GM12875 (cell line): ENCODE results near the gene SKAP1.
"Not testable (repeated sequence)": the region's sequence is repeated elsewhere in the genome, so short reads cannot be mapped to it uniquely, and the experiment has no call there.

ENCODE experiments used
- H3K4me3 ChIP-seq: one replicate; pipeline ENCODE4 v1.5.1; 2011; ENCODE audit warnings: low read depth, low read length, control low read depth
- TF ChIP-seq, protein P1 (sequence below): IDR thresholded peaks from 2 replicates; pipeline ENCODE4 v1.5.1; 2011; ENCODE audit warnings: low read depth, mild to moderate bottlenecking, control low read depth, inconsistent platforms, low read length, moderate library complexity, borderline replicate concordance; ENCODE audit not compliant: insufficient read depth

The SKAP1 gene

GRCh38 chr17:48348352-48348751, 81.7 kb downstream of the SKAP1 start:
- H3K4me3 ChIP-seq = no peak overlapping the region
- TF ChIP-seq, protein P1, sequence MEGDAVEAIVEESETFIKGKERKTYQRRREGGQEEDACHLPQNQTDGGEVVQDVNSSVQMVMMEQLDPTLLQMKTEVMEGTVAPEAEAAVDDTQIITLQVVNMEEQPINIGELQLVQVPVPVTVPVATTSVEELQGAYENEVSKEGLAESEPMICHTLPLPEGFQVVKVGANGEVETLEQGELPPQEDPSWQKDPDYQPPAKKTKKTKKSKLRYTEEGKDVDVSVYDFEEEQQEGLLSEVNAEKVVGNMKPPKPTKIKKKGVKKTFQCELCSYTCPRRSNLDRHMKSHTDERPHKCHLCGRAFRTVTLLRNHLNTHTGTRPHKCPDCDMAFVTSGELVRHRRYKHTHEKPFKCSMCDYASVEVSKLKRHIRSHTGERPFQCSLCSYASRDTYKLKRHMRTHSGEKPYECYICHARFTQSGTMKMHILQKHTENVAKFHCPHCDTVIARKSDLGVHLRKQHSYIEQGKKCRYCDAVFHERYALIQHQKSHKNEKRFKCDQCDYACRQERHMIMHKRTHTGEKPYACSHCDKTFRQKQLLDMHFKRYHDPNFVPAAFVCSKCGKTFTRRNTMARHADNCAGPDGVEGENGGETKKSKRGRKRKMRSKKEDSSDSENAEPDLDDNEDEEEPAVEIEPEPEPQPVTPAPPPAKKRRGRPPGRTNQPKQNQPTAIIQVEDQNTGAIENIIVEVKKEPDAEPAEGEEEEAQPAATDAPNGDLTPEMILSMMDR = no peak

DNA sequence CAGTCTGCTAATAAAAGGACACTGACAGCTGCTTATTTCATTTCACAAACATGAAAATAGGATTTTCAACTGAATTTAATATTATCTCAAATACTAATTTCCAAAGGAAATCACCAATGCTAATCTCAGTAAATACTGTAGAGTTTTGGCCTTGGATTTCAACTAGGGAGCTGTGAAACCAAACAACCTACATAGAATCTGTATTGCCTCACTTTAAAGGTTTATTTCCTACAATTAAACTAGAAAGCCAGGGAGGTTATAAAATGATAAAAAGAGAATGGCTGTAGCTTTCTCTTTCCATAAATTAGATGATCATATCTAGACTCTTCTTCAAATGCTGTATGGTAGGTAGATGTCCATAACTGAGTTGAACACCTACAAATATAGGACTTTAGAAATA, 82.8 kb downstream of the SKAP1 start:
- no peak overlapping the region for H3K4me3 ChIP-seq
- TF ChIP-seq, protein P1 = no peak

DNA sequence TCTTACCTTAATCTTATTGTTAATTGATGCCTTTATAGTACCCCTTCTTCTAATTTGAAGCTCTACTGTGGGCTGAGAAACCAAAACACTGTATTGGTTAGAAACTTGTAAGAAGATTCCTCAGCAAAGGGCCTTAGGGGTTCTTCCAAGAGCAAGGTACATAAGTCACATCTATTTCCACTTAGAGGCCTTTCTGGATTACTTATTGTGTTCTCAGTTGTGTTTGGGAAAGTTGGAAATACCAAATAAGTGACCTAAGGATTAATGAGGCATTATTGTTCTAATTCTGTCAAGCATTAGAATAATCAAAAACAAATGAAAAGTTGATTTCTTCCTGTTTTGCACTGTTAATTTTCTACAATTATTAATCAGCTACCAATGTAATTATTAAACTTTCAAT, 85.8 kb downstream of the SKAP1 start:
- no peak overlapping the region for H3K4me3 ChIP-seq
- TF ChIP-seq, protein P1 = no peak

DNA sequence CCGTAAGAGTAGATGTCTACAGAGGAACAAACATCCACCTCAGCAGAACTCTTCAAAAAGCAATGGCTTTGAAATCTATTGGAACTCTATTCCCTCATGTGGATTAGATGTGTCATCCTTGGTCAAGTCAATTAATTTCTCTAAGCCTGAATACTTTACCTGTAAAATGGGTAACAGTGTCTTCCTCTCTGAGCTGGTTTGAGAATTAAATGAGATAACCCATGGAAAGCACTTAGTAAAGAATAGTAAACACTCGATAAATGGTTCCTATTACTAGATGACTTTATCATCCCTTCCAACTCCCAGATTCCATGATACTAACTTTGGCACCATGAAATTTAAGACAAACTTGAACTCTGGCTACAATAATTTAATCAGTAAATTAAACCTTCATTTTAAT, 89.1 kb downstream of the SKAP1 start:
- H3K4me3 ChIP-seq = no peak overlapping the region
- TF ChIP-seq, protein P1 = no peak

- H3K4me3 ChIP-seq = no peak overlapping the region
- TF ChIP-seq, protein P1 = no peak
Observed at GRCh38 chr17:48338720-48339119, 91.3 kb downstream of the SKAP1 start.

DNA sequence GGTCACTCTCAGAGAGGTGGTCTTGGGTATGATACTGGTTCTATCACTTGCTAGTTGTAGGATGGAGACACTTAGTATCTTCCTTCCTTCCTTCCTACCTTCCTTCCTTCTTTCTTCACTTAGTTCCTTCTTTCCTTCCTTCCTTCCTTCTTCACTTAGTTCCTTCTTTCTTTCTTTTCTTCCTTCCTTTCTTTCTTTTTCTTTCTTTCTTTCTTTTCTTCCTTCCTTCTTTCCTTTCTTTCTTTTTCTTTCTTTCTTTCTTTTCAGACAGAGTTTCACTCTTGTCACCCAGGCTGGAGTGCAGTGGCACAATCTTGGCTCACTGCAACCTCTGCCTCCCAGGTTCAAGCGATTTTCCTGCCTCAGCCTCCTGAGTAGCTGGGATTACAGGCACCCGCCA, 92.1 kb downstream of the SKAP1 start:
- not testable (repeated sequence) for H3K4me3 ChIP-seq

DNA sequence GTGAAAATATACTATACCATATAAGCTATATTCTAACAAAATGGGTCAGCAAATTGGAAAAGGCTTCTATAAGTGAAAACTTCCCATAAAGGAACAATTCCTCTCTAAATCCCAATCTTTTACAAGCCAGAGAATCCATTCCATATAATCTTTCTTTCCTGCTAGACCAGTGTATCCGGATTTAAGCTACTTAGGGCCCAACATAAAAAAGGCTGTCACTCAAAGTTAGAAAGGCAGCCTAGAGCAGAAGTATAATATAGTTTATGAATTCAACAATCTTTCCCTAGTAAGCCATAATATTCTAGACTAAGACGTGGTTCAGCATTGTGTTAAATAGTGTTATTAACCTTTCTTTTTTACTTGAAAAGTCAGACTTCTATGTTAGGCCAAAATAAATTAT, 93.0 kb downstream of the SKAP1 start:
- no peak overlapping the region for H3K4me3 ChIP-seq
- TF ChIP-seq, protein P1 = no peak

- H3K4me3 ChIP-seq = no peak overlapping the region
- TF ChIP-seq, protein P1 = peak; percentile 41; the same call in 1 of the 2 replicates
Observed at GRCh38 chr17:48335858-48336500, 94.0 kb downstream of the SKAP1 start.
